GM23248 (cell line): ENCODE results near the gene AK8. TPM values are rescaled to one million over a fixed set of nuclear protein-coding genes. Genes with fewer than 3 reads are reported as not detected.

Source experiments
- DNase-seq: peaks from one replicate; pipeline ENCODE4 v3.0.0-alpha.2; 2015
- H2AFZ ChIP-seq: fragments of 200-600 bp; sonication (generic); 2 replicates; pipeline ENCODE4 v1.6.1; 2016; ENCODE audit warnings: antibody characterized with exemption
- H3F3A ChIP-seq: fragments of 200-600 bp; sonication (generic); 2 replicates; pipeline ENCODE4 v1.6.1; 2016; ENCODE audit warnings: mild to moderate bottlenecking, antibody characterized with exemption, mixed run types; ENCODE audit not compliant: insufficient read depth
- H3K27ac ChIP-seq: fragments of 200-600 bp; sonication (generic); 2 replicates; pipeline ENCODE4 v1.5.1; 2016; ENCODE audit warnings: mild to moderate bottlenecking
- H3K27me3 ChIP-seq: fragments of 200-600 bp; sonication (generic); replicated peaks from 2 replicates; pipeline ENCODE4 v1.6.1; 2016; ENCODE audit warnings: mild to moderate bottlenecking; ENCODE audit not compliant: insufficient read depth
- H3K36me3 ChIP-seq: fragments of 200-600 bp; sonication (generic); 2 replicates; pipeline ENCODE4 v1.6.1; 2016; ENCODE audit warnings: low read depth, mild to moderate bottlenecking
- H3K4me1 ChIP-seq: fragments of 200-600 bp; sonication (generic); 2 replicates; pipeline ENCODE4 v1.6.1; 2016; ENCODE audit warnings: mild to moderate bottlenecking; ENCODE audit not compliant: insufficient read depth
- H3K4me2 ChIP-seq: fragments of 200-600 bp; sonication (generic); one replicate; pipeline ENCODE4 v1.6.1; 2016; ENCODE audit warnings: mild to moderate bottlenecking; ENCODE audit not compliant: unreplicated experiment
- H3K4me3 ChIP-seq: fragments of 200-600 bp; sonication (generic); 2 replicates; pipeline ENCODE4 v1.5.1; 2016; ENCODE audit warnings: mild to moderate bottlenecking
- H3K79me2 ChIP-seq: fragments of 200-600 bp; sonication (generic); 2 replicates; pipeline ENCODE4 v1.6.1; 2016; ENCODE audit warnings: mild to moderate bottlenecking; ENCODE audit not compliant: insufficient read depth
- H3K9ac ChIP-seq: fragments of 200-600 bp; sonication (generic); 2 replicates; pipeline ENCODE4 v1.6.1; 2016; ENCODE audit warnings: mild to moderate bottlenecking
- H3K9me2 ChIP-seq: fragments of 200-600 bp; sonication (generic); 2 replicates; pipeline ENCODE4 v1.6.1; 2016; ENCODE audit warnings: mixed run types, mild to moderate bottlenecking, moderate library complexity; ENCODE audit not compliant: insufficient read depth
- H3K9me3 ChIP-seq: fragments of 200-600 bp; sonication (generic); one replicate; pipeline ENCODE4 v1.6.1; 2017; ENCODE audit warnings: low read depth
- H4K20me1 ChIP-seq: fragments of 200-600 bp; sonication (generic); 2 replicates; pipeline ENCODE4 v1.6.0; 2016; ENCODE audit not compliant: insufficient read depth
- EZH2 ChIP-seq: fragments of 200-600 bp; sonication (generic); IDR thresholded peaks from 2 replicates; pipeline ENCODE4 v1.6.1; 2018; ENCODE audit warnings: antibody characterized with exemption, mild to moderate bottlenecking; ENCODE audit not compliant: insufficient read depth, poor library complexity, severe bottlenecking
- EZH2phosphoT487 ChIP-seq: fragments of 200-600 bp; sonication (generic); IDR thresholded peaks from 2 replicates; pipeline ENCODE4 v1.6.1; 2018; ENCODE audit warnings: antibody characterized with exemption, moderate library complexity, mild to moderate bottlenecking, low read depth; ENCODE audit not compliant: insufficient read depth
- WGBS, 2 experiments: methylation state at CpG; one replicate each; pipeline ENCODE4 v1.1.6; 2015 to 2017; ENCODE audit warnings: low lambda C conversion rate in 2 of 2, low coverage in 1 of 2; ENCODE audit errors: missing lambda C conversion rate in 2 of 2; 5-methylcytosine and 5-hydroxymethylcytosine counted together
- in situ Hi-C: fragments of 300-500 bp; cut with MboI; formaldehyde crosslinking; loops from 2 replicates; pipeline ENCODE4 v1.15.0; 2020
- polyA plus RNA-seq: library from polyadenylated mRNA; unstranded; fragments of >200 nt; fragmentation: Nextera tagmentation; extraction: Ambion mirVana; gene quantifications from 2 replicates; pipeline ENCODE4 v1.2.1, GENCODE V29; 2016
- total RNA-seq: library from RNA; depleted of rRNA; stranded (reverse); fragments of >200 nt; shearing (Covaris generic); gene quantifications from 2 replicates; pipeline ENCODE4 v1.2.3, GENCODE V29; 2014; rRNA removed

AK8 gene
- total and polyA plus RNA-seq, 2 experiments from 2014 or later: 0.32 to 0.89 TPM

DNA sequence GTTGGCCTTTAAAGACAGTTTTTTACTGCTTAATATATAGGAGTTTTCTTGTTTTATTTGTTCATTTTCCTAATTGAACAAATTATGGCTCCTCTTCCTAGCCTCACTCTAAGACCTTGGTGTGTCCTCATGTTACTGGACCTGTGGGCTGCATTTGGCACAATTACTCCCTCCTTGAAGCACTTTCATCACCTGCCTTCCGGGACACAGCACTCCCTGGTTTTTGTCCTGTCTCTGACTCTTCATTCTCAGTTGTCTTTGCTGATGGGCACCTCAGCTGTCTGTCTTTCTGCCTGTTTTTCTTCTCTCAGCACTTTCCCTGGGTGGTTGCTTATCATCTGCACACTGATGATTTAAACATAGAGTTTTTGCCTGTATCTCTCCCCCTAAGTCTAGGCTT lies 194.2 kb downstream of the AK8 start:
- H3K27me3 ChIP-seq: no peaks in the 10 kb centered on the region
- no peak overlapping the region for H3K4me3 ChIP-seq
- H4K20me1 ChIP-seq: peaks cover 21% of the 10 kb centered on the region; the same call in 1 of the 2 replicates
- H3K9ac ChIP-seq: no peak overlapping the region
- H3K36me3 ChIP-seq: peaks cover 56% of the 10 kb centered on the region; the same call in 1 of the 2 replicates
- no peaks in the 10 kb centered on the region for H3K9me2 ChIP-seq
- in situ Hi-C loops: no loop called here
- H3K4me1 ChIP-seq: peaks cover 4% of the 10 kb centered on the region; the same call in 1 of the 2 replicates
- no peak overlapping the region for H3K4me2 ChIP-seq
- H3K79me2 ChIP-seq: peaks cover 79% of the 10 kb centered on the region
- no peak for TF ChIP-seq EZH2
- no peak for TF ChIP-seq EZH2phosphoT487
- WGBS, 2 experiments: 100% methylated on average over 1 of the region's 1 CpG
- no peaks in the 10 kb centered on the region for H3F3A ChIP-seq
- no peak for DNase-seq
- H3K9me3 ChIP-seq: no peaks in the 10 kb centered on the region
- H2AFZ ChIP-seq: no peak overlapping the region
- no peak overlapping the region for H3K27ac ChIP-seq

DNA sequence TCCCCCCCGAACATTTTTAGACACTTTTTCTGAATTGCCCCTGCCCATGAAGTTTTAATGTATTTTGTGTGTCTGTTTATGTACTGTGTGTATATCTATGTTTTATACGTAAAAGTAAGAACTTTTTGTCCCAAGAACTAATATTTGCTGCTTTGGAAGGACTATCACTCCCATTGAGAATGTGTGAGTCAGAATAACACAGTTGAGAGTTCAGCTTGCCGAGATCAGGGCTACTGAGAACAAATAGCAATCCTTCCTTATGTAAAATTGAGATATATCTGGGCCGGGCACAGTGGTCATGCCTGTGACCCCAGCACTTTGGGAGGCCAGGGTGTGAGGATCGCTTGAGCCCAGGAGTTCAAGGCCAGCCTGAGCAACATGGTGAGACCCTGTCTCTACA lies 196.5 kb downstream of the AK8 start:
- peaks cover 21% of the 10 kb centered on the region; the same call in 1 of the 2 replicates for H4K20me1 ChIP-seq
- WGBS, 2 experiments: 92 to 93% methylated on average over 5 of the region's 5 CpGs

DNA sequence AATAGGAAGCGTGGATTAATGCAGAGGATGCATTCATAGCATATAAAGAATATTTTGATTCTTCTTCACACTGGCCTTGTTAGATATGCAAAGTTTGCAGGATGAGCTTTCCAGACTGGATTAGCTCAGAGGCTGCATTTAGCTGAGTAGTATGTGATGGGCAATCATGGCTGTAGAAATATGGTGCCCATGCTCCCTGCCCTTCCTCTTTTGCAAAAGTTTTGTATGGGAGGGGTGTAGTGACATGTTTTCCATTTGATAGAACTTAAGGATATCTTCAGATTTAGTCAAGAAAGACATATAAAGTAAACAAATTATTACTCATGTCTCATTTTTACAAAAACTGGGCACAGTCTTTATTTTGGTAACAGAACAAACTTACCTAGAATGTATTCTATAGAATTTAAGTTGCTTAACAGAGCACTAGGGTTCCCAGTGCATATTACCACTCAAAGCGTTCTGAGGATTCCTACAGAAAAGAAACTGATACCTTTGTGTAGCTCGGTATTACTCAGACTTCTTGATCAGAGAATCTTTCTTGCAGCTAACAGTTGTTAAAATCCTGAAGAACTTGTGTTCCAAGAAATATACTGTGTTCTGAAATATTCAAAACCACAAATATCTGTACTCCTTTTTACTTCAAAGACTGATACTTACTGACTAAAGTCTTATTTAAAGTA lies 198.0 kb downstream of the AK8 start:
- H3K79me2 ChIP-seq: peaks cover 100% of the 10 kb centered on the region
- H2AFZ ChIP-seq: no peak overlapping the region
- no peaks in the 10 kb centered on the region for H3K27me3 ChIP-seq
- no peak overlapping the region for H3K9ac ChIP-seq
- in situ Hi-C loops: no loop called here
- peaks cover 28% of the 10 kb centered on the region; the same call in 1 of the 2 replicates for H4K20me1 ChIP-seq
- peaks cover 34% of the 10 kb centered on the region; the same call in 1 of the 2 replicates for H3K36me3 ChIP-seq
- 83 to 86% methylated on average over 3 of the region's 3 CpGs for WGBS, 2 experiments
- no peaks in the 10 kb centered on the region for H3K9me2 ChIP-seq
- no peak overlapping the region for H3K4me3 ChIP-seq
- H3K9me3 ChIP-seq: no peaks in the 10 kb centered on the region
- no peak overlapping the region for H3K4me2 ChIP-seq
- DNase-seq: no peak
- H3K27ac ChIP-seq: no peak overlapping the region
- TF ChIP-seq EZH2phosphoT487 (no peak), EZH2 (no peak)
- H3K4me1 ChIP-seq: peaks cover 7% of the 10 kb centered on the region; the same call in 1 of the 2 replicates
- H3F3A ChIP-seq: no peaks in the 10 kb centered on the region

More for the DNA sequence above, 196.5 kb downstream of the AK8 start:
- peaks cover 100% of the 10 kb centered on the region for H3K79me2 ChIP-seq
- in situ Hi-C loops: no loop called here
- H3K9me2 ChIP-seq: no peaks in the 10 kb centered on the region
- H3K27me3 ChIP-seq: no peaks in the 10 kb centered on the region
- H3K27ac ChIP-seq: no peak overlapping the region
- no peaks in the 10 kb centered on the region for H3F3A ChIP-seq
- no peak for DNase-seq
- H3K4me2 ChIP-seq: no peak overlapping the region
- no peaks in the 10 kb centered on the region for H3K9me3 ChIP-seq
- peaks cover 41% of the 10 kb centered on the region; the same call in 1 of the 2 replicates for H3K36me3 ChIP-seq
- H3K4me1 ChIP-seq: peaks cover 4% of the 10 kb centered on the region; the same call in 1 of the 2 replicates
- no peak overlapping the region for H3K9ac ChIP-seq
- no peak for TF ChIP-seq EZH2phosphoT487
- no peak for TF ChIP-seq EZH2
- H2AFZ ChIP-seq: no peak overlapping the region
- no peak overlapping the region for H3K4me3 ChIP-seq

GRCh38 chr9:132677976-132678375 lies 200.1 kb downstream of the AK8 start:
- peaks cover 100% of the 10 kb centered on the region for H3K79me2 ChIP-seq
- H2AFZ ChIP-seq: no peak overlapping the region
- H3F3A ChIP-seq: peaks cover 15% of the 10 kb centered on the region
- no peaks in the 10 kb centered on the region for H3K27me3 ChIP-seq
- no peak for DNase-seq
- no peaks in the 10 kb centered on the region for H3K9me2 ChIP-seq
- in situ Hi-C loops: no loop called here
- WGBS, 2 experiments: 92 to 95% methylated on average over 8 of the region's 8 CpGs
- no peak overlapping the region for H3K4me3 ChIP-seq
- H3K9ac ChIP-seq: no peak overlapping the region
- H4K20me1 ChIP-seq: peaks cover 39% of the 10 kb centered on the region; the same call in 1 of the 2 replicates
- no peak overlapping the region for H3K27ac ChIP-seq
- peaks cover 25% of the 10 kb centered on the region; the same call in 1 of the 2 replicates for H3K36me3 ChIP-seq
- no peaks in the 10 kb centered on the region for H3K9me3 ChIP-seq
- no peak overlapping the region for H3K4me2 ChIP-seq
- H3K4me1 ChIP-seq: peaks cover 20% of the 10 kb centered on the region
- TF ChIP-seq EZH2phosphoT487 (no peak), EZH2 (no peak)

Other genes with a start within 250 kb of the AK8 start
- gene DDX31, start 208.3 kb downstream of the AK8 start, total RNA-seq: 11.0 and 14.9 TPM in 2 replicates
- gene DDX31, start 208.3 kb downstream of the AK8 start, polyA plus RNA-seq: 7.4 and 8.2 TPM in 2 replicates
- 13.0 and 15.8 TPM in 2 replicates for gene GTF3C4, start 207.8 kb downstream of the AK8 start, total RNA-seq
- gene GTF3C4, start 207.8 kb downstream of the AK8 start, polyA plus RNA-seq: 4.7 and 4.9 TPM in 2 replicates
- 2.3 and 6.2 TPM in 2 replicates for gene SPACA9, start 614 bp upstream of the AK8 start, total RNA-seq
- gene SPACA9, start 614 bp upstream of the AK8 start, polyA plus RNA-seq: 9.8 and 10.4 TPM in 2 replicates
- gene TSC1, start 66.3 kb upstream of the AK8 start, total RNA-seq: 22.4 and 33.0 TPM in 2 replicates
- 18.8 and 19.6 TPM in 2 replicates for gene TSC1, start 66.3 kb upstream of the AK8 start, polyA plus RNA-seq
- not detected in 2 replicates for gene GFI1B, start 100.4 kb upstream of the AK8 start, total RNA-seq
- gene GFI1B, start 100.4 kb upstream of the AK8 start, polyA plus RNA-seq: not detected in 2 replicates
- gene GTF3C5, start 152.7 kb upstream of the AK8 start, total RNA-seq: 33.6 and 40.1 TPM in 2 replicates
- gene GTF3C5, start 152.7 kb upstream of the AK8 start, polyA plus RNA-seq: 33.5 and 34.4 TPM in 2 replicates
- 0.22 TPM in 1 of 2 replicates, not detected in the other for gene CEL, start 183.7 kb upstream of the AK8 start, total RNA-seq
- gene CEL, start 183.7 kb upstream of the AK8 start, polyA plus RNA-seq: 0.13 TPM in 1 of 2 replicates, not detected in the other
- 21.7 and 51.7 TPM in 2 replicates for gene RALGDS, start 243.0 kb upstream of the AK8 start, total RNA-seq
- gene RALGDS, start 243.0 kb upstream of the AK8 start, polyA plus RNA-seq: 8.5 and 8.9 TPM in 2 replicates